HCT116 (cell line): ENCODE data around the gene PEX6. TPM values are rescaled to one million over a fixed set of nuclear protein-coding genes. Genes with fewer than 3 reads are reported as not detected.
A peak's percentile ranks its signal among the peaks of the same experiment; 100 is the strongest.

Source experiments
- ATAC-seq: fragments of 200-7000 bp; cut with Tn5 transposase; 2 replicates; pipeline ENCODE4 v1.9.1; 2020; ENCODE audit warnings: mild to moderate bottlenecking, moderate library complexity
- BruUV-seq: library from RNA; stranded (reverse); fragments of 400-500 nt; replicated peaks from 2 replicates; lab custom pipeline; 2021; lab: Mats Ljungman, UMichigan
- CTCF ChIA-PET: fragments of 300-600 bp; sonication (Branson Sonifier 250); formaldehyde crosslinking; loops from one replicate; lab custom pipeline; 2021; ENCODE audit warnings: antibody characterized with exemption; lab: Charles Lee
- POLR2A ChIA-PET: fragments of 300-600, 350-600 bp; sonication (Branson Sonifier 250); formaldehyde crosslinking; loops from one replicate; lab custom pipeline; 2021; ENCODE audit warnings: antibody characterized with exemption; lab: Charles Lee
- RAD21 ChIA-PET, 2 experiments: fragments of 300-600 bp; sonication (Branson Sonifier 250); formaldehyde crosslinking; loops; one replicate each; lab custom pipeline; 2023; ENCODE audit warnings: low total read pairs in 2 of 2; ENCODE audit not compliant: uncharacterized antibody in 2 of 2, unreplicated experiment in 2 of 2, low non-redundant PET in 1 of 2; lab: Charles Lee
- DNase-seq: peaks from one replicate; pipeline ENCODE4 v3.0.0-alpha.2; 2010; ENCODE audit warnings: low read depth, low spot score
- H2AFZ ChIP-seq: fragments of 200-600 bp; shearing (Covaris generic), sonication (generic); 2 replicates; pipeline ENCODE4 v1.6.1; 2017; ENCODE audit warnings: low read depth, mixed run types, mixed read lengths, antibody characterized with exemption, low read length; ENCODE audit not compliant: poor library complexity, severe bottlenecking
- H3K27ac ChIP-seq: 2 replicates; pipeline ENCODE4 v1.5.1; 2012; ENCODE audit warnings: low read depth, low read length
- H3K27me3 ChIP-seq: fragments of 200-600 bp; sonication (generic); 2 replicates; pipeline ENCODE4 v1.6.1; 2016; ENCODE audit warnings: mixed run types, low read length, mixed read lengths; ENCODE audit not compliant: insufficient read depth
- H3K36me3 ChIP-seq, 2 experiments: fragments of 200-500 bp in 1 of 2; fragments of 200-600 bp in 1 of 2; sonication (Bioruptor generic) in 1 of 2; sonication (generic) in 1 of 2; 2 replicates each; pipeline versions ENCODE4 v1.5.1 to v1.6.1; 2014 to 2016; ENCODE audit warnings: low read length in 2 of 2, inconsistent platforms in 1 of 2, mixed read lengths in 1 of 2, mixed run types in 1 of 2; ENCODE audit not compliant: insufficient read depth in 2 of 2, control insufficient read depth in 1 of 2
- H3K4me1 ChIP-seq, 2 experiments: fragments of 200-600 bp in 1 of 2; sonication (generic) in 1 of 2; 2 replicates each; pipeline versions ENCODE4 v1.5.1 to v1.6.1; 2012 to 2017; ENCODE audit warnings: low read length in 2 of 2, inconsistent platforms in 1 of 2, mild to moderate bottlenecking in 1 of 2, mixed read lengths in 1 of 2, mixed run types in 1 of 2, moderate library complexity in 1 of 2; ENCODE audit not compliant: insufficient read depth in 2 of 2, control insufficient read depth in 1 of 2
- H3K4me2 ChIP-seq: fragments of 200-600 bp; sonication (generic); 2 replicates; pipeline ENCODE4 v1.6.1; 2017; ENCODE audit warnings: mixed run types, low read length, mixed read lengths
- H3K4me3 ChIP-seq, 2 experiments: fragments of 200-600 bp in 1 of 2; sonication (generic) in 1 of 2; replicated peaks in 1 of 2; 2 replicates each; pipeline ENCODE4 v1.5.1; 2011 to 2016; ENCODE audit warnings: low read length in 2 of 2, control low read depth in 1 of 2, low read depth in 1 of 2, mild to moderate bottlenecking in 1 of 2, mixed read lengths in 1 of 2, mixed run types in 1 of 2
- H3K79me2 ChIP-seq: fragments of 200-600 bp; sonication (generic); 2 replicates; pipeline ENCODE4 v1.6.1; 2017; ENCODE audit warnings: mild to moderate bottlenecking, mixed run types, low read length, moderate library complexity, mixed read lengths; ENCODE audit not compliant: insufficient read depth
- H3K9ac ChIP-seq: fragments of 200-600 bp; sonication (generic); 2 replicates; pipeline ENCODE4 v1.6.1; 2016; ENCODE audit warnings: low read length, mixed read lengths
- H3K9me2 ChIP-seq: fragments of 200-600 bp; sonication (generic), shearing (Covaris generic); 2 replicates; pipeline ENCODE4 v1.6.1; 2017; ENCODE audit warnings: mixed run types, mild to moderate bottlenecking, moderate library complexity; ENCODE audit not compliant: insufficient read depth
- H3K9me3 ChIP-seq, 2 experiments: fragments of 200-500 bp in 1 of 2; fragments of 200-600 bp in 1 of 2; sonication (Bioruptor generic) in 1 of 2; sonication (generic) in 1 of 2; 2 replicates each; pipeline ENCODE4 v1.6.1; 2014 to 2017; ENCODE audit warnings: low read length in 2 of 2, mixed read lengths in 2 of 2, inconsistent platforms in 1 of 2, low read depth in 1 of 2, mild to moderate bottlenecking in 1 of 2, mixed run types in 1 of 2, moderate library complexity in 1 of 2; ENCODE audit not compliant: control insufficient read depth in 1 of 2, insufficient read depth in 1 of 2
- H4K20me1 ChIP-seq: fragments of 200-600 bp; sonication (generic), shearing (Covaris generic); 2 replicates; pipeline ENCODE4 v1.6.1; 2017; ENCODE audit warnings: mixed run types, mild to moderate bottlenecking, moderate library complexity; ENCODE audit not compliant: insufficient read depth
- CBX3 ChIP-seq: IDR thresholded peaks from 2 replicates; pipeline ENCODE4 v1.6.1; 2012; ENCODE audit warnings: low read depth
- EGR1 ChIP-seq: IDR thresholded peaks from 2 replicates; pipeline ENCODE4 v1.6.1; 2012; ENCODE audit warnings: low read depth
- EZH2phosphoT487 ChIP-seq: fragments of 200-600 bp; IDR thresholded peaks from 2 replicates; pipeline ENCODE4 v1.6.1; 2018; ENCODE audit warnings: antibody characterized with exemption, borderline replicate concordance
- JUND ChIP-seq: IDR thresholded peaks from 2 replicates; pipeline ENCODE4 v1.6.1; 2012
- POLR2A ChIP-seq: IDR thresholded peaks from 2 replicates; pipeline ENCODE4 v1.7.0; 2011; ENCODE audit warnings: borderline replicate concordance; ENCODE audit not compliant: insufficient read depth, insufficient read length; ENCODE audit errors: extremely low read depth
- POLR2AphosphoS5 ChIP-seq: IDR thresholded peaks from 2 replicates; pipeline ENCODE4 v1.6.1; 2011; ENCODE audit warnings: mild to moderate bottlenecking, low read depth, low read length, moderate library complexity
- RAD21 ChIP-seq: IDR thresholded peaks from 2 replicates; pipeline ENCODE4 v1.6.1; 2012; ENCODE audit warnings: low read depth, mild to moderate bottlenecking
- SIN3A ChIP-seq: IDR thresholded peaks from 2 replicates; pipeline ENCODE4 v1.6.1; 2012; ENCODE audit warnings: low read depth
- SP1 ChIP-seq: IDR thresholded peaks from 2 replicates; pipeline ENCODE4 v1.6.1; 2012; ENCODE audit warnings: low read depth
- SRF ChIP-seq: IDR thresholded peaks from 2 replicates; pipeline ENCODE4 v1.6.1; 2012; ENCODE audit warnings: low read depth
- TCF7L2 ChIP-seq: IDR thresholded peaks from 2 replicates; pipeline ENCODE4 v1.7.0; 2011; ENCODE audit warnings: borderline replicate concordance, inconsistent platforms; ENCODE audit not compliant: insufficient read depth, insufficient read length; ENCODE audit errors: extremely low read depth
- ZFX ChIP-seq: fragments of 450-650 bp; IDR thresholded peaks from 2 replicates; pipeline ENCODE4 v1.6.1; 2017
- ZNF274 ChIP-seq: fragments of 200-500 bp; sonication (Bioruptor generic); IDR thresholded peaks from 2 replicates; pipeline ENCODE4 v1.6.1; 2014; ENCODE audit warnings: mild to moderate bottlenecking, low read depth, low read length, inconsistent platforms
- intact Hi-C: fragments of 100-400 bp; cut with micrococcal nuclease; formaldehyde crosslinking; loops from 2 replicates; pipeline ENCODE4 v1.10.0; 2022
- total RNA-seq: library from RNA; stranded (reverse); gene quantifications from one replicate; pipeline ENCODE4 v1.2.1, GENCODE V29; 2021; ENCODE audit not compliant: unreplicated experiment
- TF ChIP-seq, protein P1 (sequence below): IDR thresholded peaks from 2 replicates; pipeline ENCODE4 v1.6.1; 2012
- TF ChIP-seq, protein P2 (sequence below), 3 experiments: fragments of 200-600 bp in 1 of 3; sonication (generic) in 1 of 3; IDR thresholded peaks in 2 of 3; conservative IDR thresholded peaks in 1 of 3; 2 replicates each; pipeline ENCODE4 v1.5.1; 2012 to 2017; ENCODE audit warnings: low read depth in 2 of 3, low read length in 2 of 3, antibody characterized with exemption in 1 of 3, borderline replicate concordance in 1 of 3, control low read depth in 1 of 3, mild to moderate bottlenecking in 1 of 3, mixed read lengths in 1 of 3, mixed run types in 1 of 3, moderate library complexity in 1 of 3; ENCODE audit not compliant: insufficient read depth in 1 of 3
- TF ChIP-seq, protein P3 (sequence below): IDR thresholded peaks from 2 replicates; pipeline ENCODE4 v1.6.1; 2011; ENCODE audit warnings: mild to moderate bottlenecking, low read length, moderate library complexity; ENCODE audit not compliant: insufficient replicate concordance; ENCODE audit errors: extremely low read depth

The PEX6 gene
- total RNA-seq, 1 experiment from 2014 or later = 21.4 TPM

GRCh38 chr6:43020847-43021246 is 41.9 kb upstream of the PEX6 start (continued):
- TF ChIP-seq, protein P1, sequence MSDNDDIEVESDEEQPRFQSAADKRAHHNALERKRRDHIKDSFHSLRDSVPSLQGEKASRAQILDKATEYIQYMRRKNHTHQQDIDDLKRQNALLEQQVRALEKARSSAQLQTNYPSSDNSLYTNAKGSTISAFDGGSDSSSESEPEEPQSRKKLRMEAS = no peak
- no peak for TF ChIP-seq JUND
- TF ChIP-seq POLR2A = no peak
- TF ChIP-seq TCF7L2 = no peak
- TF ChIP-seq ZFX = no peak
- no peak for TF ChIP-seq CBX3
- TF ChIP-seq SRF = no peak
- TF ChIP-seq ZNF274 = no peak
- TF ChIP-seq SIN3A = no peak
- TF ChIP-seq, all 23 proteins: peak for 0

GRCh38 chr6:43020052-43020705 is 41.2 kb upstream of the PEX6 start:
- H2AFZ ChIP-seq = no peak overlapping the region
- H3K9ac ChIP-seq = peak overlapping the region; percentile 93
- ChIA-PET CTCF (interaction anchor here (1.1 kb wide), 1 partner anchor 123 kb away, joined by 3 read pairs; no protein-coding TSS in a partner anchor), POLR2A (interaction anchor here (1.1 to 2.2 kb wide), 2 partner anchors 16 to 41 kb away, joined by 4 to 5 read pairs; partner anchors contain the start of gene PEX6), RAD21 (no interaction called here)
- H3K36me3 ChIP-seq = peaks cover 14 to 20% of the 10 kb centered on the region in 2 experiments
- intact Hi-C loops = no loop called here
- no peaks in the 10 kb centered on the region for H3K9me3 ChIP-seq
- no peak for DNase-seq
- peaks cover 9 to 23% of the 10 kb centered on the region in 2 experiments for H3K4me1 ChIP-seq
- peak overlapping the region; percentile 80 for H3K27ac ChIP-seq
- ATAC-seq = no peak
- H4K20me1 ChIP-seq = no peaks in the 10 kb centered on the region
- H3K4me2 ChIP-seq = peak overlapping the region; percentile 94
- BruUV-seq = no TSS peak
- peaks cover 59% of the 10 kb centered on the region for H3K79me2 ChIP-seq
- no peaks in the 10 kb centered on the region for H3K27me3 ChIP-seq
- no peak overlapping the region for H3K4me3 ChIP-seq
- no peaks in the 10 kb centered on the region for H3K9me2 ChIP-seq
- TF ChIP-seq, protein P2, sequence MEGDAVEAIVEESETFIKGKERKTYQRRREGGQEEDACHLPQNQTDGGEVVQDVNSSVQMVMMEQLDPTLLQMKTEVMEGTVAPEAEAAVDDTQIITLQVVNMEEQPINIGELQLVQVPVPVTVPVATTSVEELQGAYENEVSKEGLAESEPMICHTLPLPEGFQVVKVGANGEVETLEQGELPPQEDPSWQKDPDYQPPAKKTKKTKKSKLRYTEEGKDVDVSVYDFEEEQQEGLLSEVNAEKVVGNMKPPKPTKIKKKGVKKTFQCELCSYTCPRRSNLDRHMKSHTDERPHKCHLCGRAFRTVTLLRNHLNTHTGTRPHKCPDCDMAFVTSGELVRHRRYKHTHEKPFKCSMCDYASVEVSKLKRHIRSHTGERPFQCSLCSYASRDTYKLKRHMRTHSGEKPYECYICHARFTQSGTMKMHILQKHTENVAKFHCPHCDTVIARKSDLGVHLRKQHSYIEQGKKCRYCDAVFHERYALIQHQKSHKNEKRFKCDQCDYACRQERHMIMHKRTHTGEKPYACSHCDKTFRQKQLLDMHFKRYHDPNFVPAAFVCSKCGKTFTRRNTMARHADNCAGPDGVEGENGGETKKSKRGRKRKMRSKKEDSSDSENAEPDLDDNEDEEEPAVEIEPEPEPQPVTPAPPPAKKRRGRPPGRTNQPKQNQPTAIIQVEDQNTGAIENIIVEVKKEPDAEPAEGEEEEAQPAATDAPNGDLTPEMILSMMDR (IDR thresholded peaks at IDR 0.05 in 2 of 3, conservative IDR thresholded peaks at IDR 0.05 in 1 of 3; ENCODE audit: borderline replicate concordance in 1 of 3, insufficient read depth in 1 of 3, low read depth in 2 of 3, low read length in 2 of 3) = no peak
- TF ChIP-seq POLR2AphosphoS5 (no peak), RAD21 (no peak), SP1 (no peak), EZH2phosphoT487 (no peak), SRF (no peak), EGR1 (no peak)
- TF ChIP-seq, protein P3, sequence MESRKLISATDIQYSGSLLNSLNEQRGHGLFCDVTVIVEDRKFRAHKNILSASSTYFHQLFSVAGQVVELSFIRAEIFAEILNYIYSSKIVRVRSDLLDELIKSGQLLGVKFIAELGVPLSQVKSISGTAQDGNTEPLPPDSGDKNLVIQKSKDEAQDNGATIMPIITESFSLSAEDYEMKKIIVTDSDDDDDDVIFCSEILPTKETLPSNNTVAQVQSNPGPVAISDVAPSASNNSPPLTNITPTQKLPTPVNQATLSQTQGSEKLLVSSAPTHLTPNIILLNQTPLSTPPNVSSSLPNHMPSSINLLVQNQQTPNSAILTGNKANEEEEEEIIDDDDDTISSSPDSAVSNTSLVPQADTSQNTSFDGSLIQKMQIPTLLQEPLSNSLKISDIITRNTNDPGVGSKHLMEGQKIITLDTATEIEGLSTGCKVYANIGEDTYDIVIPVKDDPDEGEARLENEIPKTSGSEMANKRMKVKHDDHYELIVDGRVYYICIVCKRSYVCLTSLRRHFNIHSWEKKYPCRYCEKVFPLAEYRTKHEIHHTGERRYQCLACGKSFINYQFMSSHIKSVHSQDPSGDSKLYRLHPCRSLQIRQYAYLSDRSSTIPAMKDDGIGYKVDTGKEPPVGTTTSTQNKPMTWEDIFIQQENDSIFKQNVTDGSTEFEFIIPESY = no peak
